Measurements from ENCODE around the gene TMEM220. TPM values are rescaled to one million over a fixed set of nuclear protein-coding genes. Genes with fewer than 3 reads are reported as not detected.

Gene TMEM220
- total and polyA plus RNA-seq, 9 of the 15 experiments (the other 6 are each of a cell fraction or from before 2014, with no cell fraction given), result not detected

- no peak overlapping the region for H3K4me3 ChIP-seq
- H3K36me3 ChIP-seq (ENCODE audit: control insufficient read depth, insufficient read depth, low read length), result no peaks in the 10 kb centered on the region
- H3K9ac ChIP-seq (ENCODE audit: insufficient read depth in 1 of 2, low read depth in 2 of 2, low read length in 2 of 2), result no peak overlapping the region
- H2AFZ ChIP-seq (ENCODE audit: low read depth, low read length), result no peak overlapping the region
- in situ Hi-C loops (cut with MboI) (no loop called here), intact Hi-C loops (cut with micrococcal nuclease) (no loop called here)
- FAIRE-seq (no peak), DNase-seq (ENCODE audit: extremely low read depth in 1 of 4, low spot score in 3 of 4) (no peak), ATAC-seq (no peak)
- POLR2A ChIA-PET, result interaction anchor here (0.6 kb wide), 1 partner anchor 49 kb away, joined by 4 read pairs; no protein-coding TSS in a partner anchor
- no peaks in the 10 kb centered on the region for H3K4me1 ChIP-seq (replicated peaks in 1 of 2; ENCODE audit: control insufficient read depth in 2 of 2, insufficient read depth in 2 of 2, low read length in 2 of 2)
- CTCF ChIA-PET (ENCODE audit: low intra/inter-chr PET ratio), result no interaction called here
- H3K27ac ChIP-seq (ENCODE audit: extremely low read depth, low read depth, low read length), result no peak overlapping the region
- TF ChIP-seq TFAP4 (CRISPR knock-in tag; IDR thresholded peaks at IDR 0.05; ENCODE audit: borderline replicate concordance) (no peak), BRF1 (IDR thresholded peaks at IDR 0.05; ENCODE audit: borderline replicate concordance, extremely low read depth, insufficient read length) (no peak), POU5F1 (IDR thresholded peaks at IDR 0.05; ENCODE audit: borderline replicate concordance, low read depth, low read length, partially characterized antibody) (no peak), MTF1 (CRISPR knock-in tag; IDR thresholded peaks at IDR 0.05; ENCODE audit: borderline replicate concordance) (no peak)
- TF ChIP-seq, protein P1, sequence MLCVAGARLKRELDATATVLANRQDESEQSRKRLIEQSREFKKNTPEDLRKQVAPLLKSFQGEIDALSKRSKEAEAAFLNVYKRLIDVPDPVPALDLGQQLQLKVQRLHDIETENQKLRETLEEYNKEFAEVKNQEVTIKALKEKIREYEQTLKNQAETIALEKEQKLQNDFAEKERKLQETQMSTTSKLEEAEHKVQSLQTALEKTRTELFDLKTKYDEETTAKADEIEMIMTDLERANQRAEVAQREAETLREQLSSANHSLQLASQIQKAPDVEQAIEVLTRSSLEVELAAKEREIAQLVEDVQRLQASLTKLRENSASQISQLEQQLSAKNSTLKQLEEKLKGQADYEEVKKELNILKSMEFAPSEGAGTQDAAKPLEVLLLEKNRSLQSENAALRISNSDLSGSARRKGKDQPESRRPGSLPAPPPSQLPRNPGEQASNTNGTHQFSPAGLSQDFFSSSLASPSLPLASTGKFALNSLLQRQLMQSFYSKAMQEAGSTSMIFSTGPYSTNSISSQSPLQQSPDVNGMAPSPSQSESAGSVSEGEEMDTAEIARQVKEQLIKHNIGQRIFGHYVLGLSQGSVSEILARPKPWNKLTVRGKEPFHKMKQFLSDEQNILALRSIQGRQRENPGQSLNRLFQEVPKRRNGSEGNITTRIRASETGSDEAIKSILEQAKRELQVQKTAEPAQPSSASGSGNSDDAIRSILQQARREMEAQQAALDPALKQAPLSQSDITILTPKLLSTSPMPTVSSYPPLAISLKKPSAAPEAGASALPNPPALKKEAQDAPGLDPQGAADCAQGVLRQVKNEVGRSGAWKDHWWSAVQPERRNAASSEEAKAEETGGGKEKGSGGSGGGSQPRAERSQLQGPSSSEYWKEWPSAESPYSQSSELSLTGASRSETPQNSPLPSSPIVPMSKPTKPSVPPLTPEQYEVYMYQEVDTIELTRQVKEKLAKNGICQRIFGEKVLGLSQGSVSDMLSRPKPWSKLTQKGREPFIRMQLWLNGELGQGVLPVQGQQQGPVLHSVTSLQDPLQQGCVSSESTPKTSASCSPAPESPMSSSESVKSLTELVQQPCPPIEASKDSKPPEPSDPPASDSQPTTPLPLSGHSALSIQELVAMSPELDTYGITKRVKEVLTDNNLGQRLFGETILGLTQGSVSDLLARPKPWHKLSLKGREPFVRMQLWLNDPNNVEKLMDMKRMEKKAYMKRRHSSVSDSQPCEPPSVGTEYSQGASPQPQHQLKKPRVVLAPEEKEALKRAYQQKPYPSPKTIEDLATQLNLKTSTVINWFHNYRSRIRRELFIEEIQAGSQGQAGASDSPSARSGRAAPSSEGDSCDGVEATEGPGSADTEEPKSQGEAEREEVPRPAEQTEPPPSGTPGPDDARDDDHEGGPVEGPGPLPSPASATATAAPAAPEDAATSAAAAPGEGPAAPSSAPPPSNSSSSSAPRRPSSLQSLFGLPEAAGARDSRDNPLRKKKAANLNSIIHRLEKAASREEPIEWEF (CRISPR knock-in tag; IDR thresholded peaks at IDR 0.05), result no peak
- no peaks in the 10 kb centered on the region for H4K20me1 ChIP-seq (replicated peaks; ENCODE audit: control insufficient read depth, insufficient read depth, low read length)
- H3K4me2 ChIP-seq (ENCODE audit: insufficient read depth, low read length), result no peak overlapping the region
- no peaks in the 10 kb centered on the region for H3K27me3 ChIP-seq (ENCODE audit: control insufficient read depth in 2 of 2, insufficient read depth in 2 of 2, low read length in 2 of 2)
- BruUV-seq (replicated peaks), result no TSS peak
- H3K79me2 ChIP-seq (ENCODE audit: control insufficient read depth, insufficient read depth, low read length), result no peaks in the 10 kb centered on the region
- no peaks in the 10 kb centered on the region for H3K9me3 ChIP-seq (replicated peaks; ENCODE audit: control insufficient read depth, insufficient read depth, low read depth, low read length)
- H3K9me1 ChIP-seq (ENCODE audit: control insufficient read depth, insufficient read depth, low read length), result no peaks in the 10 kb centered on the region
- 0% methylated on average over 4 of the region's 4 CpGs for WGBS (ENCODE audit: insufficient coverage, low coverage, missing lambda C conversion rate)
Observed at GRCh38 chr17:10767232-10767631, 37.4 kb upstream of the TMEM220 start.

All from K562 (cell line).